Epithelial cell of proximal tubule (primary cell): ENCODE data around the gene MRFAP1. TPM values are rescaled to one million over a fixed set of nuclear protein-coding genes. Genes with fewer than 3 reads are reported as not detected.

Experiments used
- DNase-seq: peaks from one replicate; pipeline ENCODE4 v3.0.0-alpha.2; 2011; ENCODE audit warnings: low read depth
- H3K4me3 ChIP-seq: 2 replicates; pipeline ENCODE4 v1.5.1; 2011; ENCODE audit warnings: low read depth, mild to moderate bottlenecking, low read length
- total RNA-seq: library from RNA; depleted of rRNA; stranded (reverse); fragments of >200 nt; gene quantifications from 2 replicates; pipeline ENCODE4 v1.2.3, GENCODE V29; 2015
- TF ChIP-seq, protein P1 (sequence below): conservative IDR thresholded peaks from 2 replicates; pipeline ENCODE4 v1.5.1; 2012; ENCODE audit warnings: low read depth, mild to moderate bottlenecking, low read length

Gene MRFAP1
- total RNA-seq, 1 donor from 2014 or later, result 330 TPM

DNA sequence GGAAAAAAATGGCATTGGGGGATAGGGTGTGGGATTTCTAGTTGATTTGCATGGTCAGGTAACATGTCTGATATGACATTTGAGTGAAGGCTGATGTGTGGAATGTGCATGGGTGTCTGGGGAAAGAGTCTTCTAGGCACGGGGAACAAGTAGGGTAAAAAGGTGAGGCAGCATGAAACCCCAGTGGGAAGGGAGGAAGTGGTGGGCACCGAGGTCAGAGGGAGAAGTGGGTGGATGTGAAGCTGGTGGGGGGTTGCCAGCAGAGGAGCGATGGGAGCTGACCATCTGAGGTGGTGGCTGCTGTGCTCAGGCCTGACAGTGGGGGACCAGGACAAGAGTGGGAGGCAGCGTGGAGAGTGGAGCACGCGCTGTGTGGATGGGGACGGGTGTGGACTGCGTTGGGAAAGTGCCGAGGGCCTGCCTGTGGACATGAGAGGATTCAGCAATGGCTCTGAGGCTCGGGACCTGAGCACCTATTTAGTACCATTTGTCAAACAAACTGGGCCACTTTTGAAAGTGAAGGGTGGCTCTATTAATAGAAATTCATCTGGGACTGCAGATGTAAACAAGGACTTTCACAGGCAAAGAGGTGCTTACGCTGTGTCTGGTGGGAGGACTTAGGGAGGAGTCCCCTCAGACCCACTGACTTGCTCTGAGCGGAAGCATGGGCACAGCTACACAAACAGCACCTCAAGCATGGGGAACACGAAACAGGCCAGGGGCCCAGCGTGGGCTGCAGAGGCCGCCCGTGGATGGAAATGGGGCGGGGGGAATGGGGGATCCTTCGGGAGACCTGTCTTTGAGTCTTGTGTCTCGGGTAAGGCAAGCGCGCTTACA is 36.5 kb downstream of the MRFAP1 start:
- TF ChIP-seq, protein P1, sequence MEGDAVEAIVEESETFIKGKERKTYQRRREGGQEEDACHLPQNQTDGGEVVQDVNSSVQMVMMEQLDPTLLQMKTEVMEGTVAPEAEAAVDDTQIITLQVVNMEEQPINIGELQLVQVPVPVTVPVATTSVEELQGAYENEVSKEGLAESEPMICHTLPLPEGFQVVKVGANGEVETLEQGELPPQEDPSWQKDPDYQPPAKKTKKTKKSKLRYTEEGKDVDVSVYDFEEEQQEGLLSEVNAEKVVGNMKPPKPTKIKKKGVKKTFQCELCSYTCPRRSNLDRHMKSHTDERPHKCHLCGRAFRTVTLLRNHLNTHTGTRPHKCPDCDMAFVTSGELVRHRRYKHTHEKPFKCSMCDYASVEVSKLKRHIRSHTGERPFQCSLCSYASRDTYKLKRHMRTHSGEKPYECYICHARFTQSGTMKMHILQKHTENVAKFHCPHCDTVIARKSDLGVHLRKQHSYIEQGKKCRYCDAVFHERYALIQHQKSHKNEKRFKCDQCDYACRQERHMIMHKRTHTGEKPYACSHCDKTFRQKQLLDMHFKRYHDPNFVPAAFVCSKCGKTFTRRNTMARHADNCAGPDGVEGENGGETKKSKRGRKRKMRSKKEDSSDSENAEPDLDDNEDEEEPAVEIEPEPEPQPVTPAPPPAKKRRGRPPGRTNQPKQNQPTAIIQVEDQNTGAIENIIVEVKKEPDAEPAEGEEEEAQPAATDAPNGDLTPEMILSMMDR, result no peak
- H3K4me3 ChIP-seq, result no peak overlapping the region
- no peak for DNase-seq

GRCh38 chr4:6680372-6681034 is 40.0 kb downstream of the MRFAP1 start:
- no peak overlapping the region for H3K4me3 ChIP-seq
- DNase-seq, result no peak
- TF ChIP-seq, protein P1, result peak; percentile 14

GRCh38 chr4:6681191-6681590 is 40.7 kb downstream of the MRFAP1 start:
- TF ChIP-seq, protein P1, result no peak
- no peak overlapping the region for H3K4me3 ChIP-seq
- no peak for DNase-seq

GRCh38 chr4:6682862-6683590 is 42.5 kb downstream of the MRFAP1 start:
- TF ChIP-seq, protein P1, result no peak

GRCh38 chr4:6684656-6685055 is 44.2 kb downstream of the MRFAP1 start:
- no peak for DNase-seq
- no peak overlapping the region for H3K4me3 ChIP-seq
- TF ChIP-seq, protein P1, result no peak

More at GRCh38 chr4:6682862-6683590, 42.5 kb downstream of the MRFAP1 start:
- no peak overlapping the region for H3K4me3 ChIP-seq
- DNase-seq, result no peak

DNA sequence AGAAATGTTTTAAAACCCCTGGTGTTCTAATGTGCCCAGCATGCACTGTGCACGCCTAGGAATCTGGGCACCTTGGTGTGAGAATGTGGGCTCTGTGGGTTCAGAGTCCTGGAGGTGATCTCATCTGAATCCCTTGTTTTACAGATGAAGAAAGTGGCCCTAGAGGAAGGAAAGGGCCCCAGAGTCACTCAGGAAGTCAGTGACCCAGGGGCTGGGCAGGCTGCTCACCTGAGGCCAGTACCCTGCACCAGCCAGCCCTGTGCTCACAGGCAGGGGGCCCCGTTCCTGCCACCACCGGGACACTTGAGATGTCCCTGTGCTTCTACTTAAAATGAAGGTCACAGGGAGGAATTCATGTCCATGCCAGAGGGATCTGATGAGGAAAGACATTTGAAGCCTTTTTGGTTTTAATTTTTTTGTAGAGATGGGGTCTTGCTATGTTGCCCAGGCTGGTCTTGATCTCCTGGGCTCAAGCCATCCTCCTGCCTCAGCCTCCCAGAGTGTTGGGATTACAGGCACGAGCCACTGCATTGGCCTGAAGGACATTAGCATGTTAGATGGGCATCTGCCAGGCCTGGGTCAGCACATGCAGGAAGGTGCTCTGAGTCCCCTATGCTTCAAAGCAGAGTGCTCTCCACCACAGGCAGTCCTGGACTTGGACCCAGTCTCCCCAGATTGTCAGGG is 45.8 kb downstream of the MRFAP1 start:
- H3K4me3 ChIP-seq, result no peak overlapping the region
- DNase-seq, result no peak
- TF ChIP-seq, protein P1, result no peak
